NCI-H1694 treated with DMSO at 0.1 percent for 48 hours (cell line): ENCODE data around the gene PDCD7.
A peak's percentile ranks its signal among the peaks of the same experiment; 100 is the strongest.
"Not testable (repeated sequence)": the region's sequence is repeated elsewhere in the genome, so short reads cannot be mapped to it uniquely, and the experiment has no call there.

ENCODE experiments used
- DNase-seq: peaks from one replicate; lab custom pipeline; 2025; lab: John Stamatoyannopoulos, UW

The PDCD7 gene, protein sequence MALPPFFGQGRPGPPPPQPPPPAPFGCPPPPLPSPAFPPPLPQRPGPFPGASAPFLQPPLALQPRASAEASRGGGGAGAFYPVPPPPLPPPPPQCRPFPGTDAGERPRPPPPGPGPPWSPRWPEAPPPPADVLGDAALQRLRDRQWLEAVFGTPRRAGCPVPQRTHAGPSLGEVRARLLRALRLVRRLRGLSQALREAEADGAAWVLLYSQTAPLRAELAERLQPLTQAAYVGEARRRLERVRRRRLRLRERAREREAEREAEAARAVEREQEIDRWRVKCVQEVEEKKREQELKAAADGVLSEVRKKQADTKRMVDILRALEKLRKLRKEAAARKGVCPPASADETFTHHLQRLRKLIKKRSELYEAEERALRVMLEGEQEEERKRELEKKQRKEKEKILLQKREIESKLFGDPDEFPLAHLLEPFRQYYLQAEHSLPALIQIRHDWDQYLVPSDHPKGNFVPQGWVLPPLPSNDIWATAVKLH

DNA sequence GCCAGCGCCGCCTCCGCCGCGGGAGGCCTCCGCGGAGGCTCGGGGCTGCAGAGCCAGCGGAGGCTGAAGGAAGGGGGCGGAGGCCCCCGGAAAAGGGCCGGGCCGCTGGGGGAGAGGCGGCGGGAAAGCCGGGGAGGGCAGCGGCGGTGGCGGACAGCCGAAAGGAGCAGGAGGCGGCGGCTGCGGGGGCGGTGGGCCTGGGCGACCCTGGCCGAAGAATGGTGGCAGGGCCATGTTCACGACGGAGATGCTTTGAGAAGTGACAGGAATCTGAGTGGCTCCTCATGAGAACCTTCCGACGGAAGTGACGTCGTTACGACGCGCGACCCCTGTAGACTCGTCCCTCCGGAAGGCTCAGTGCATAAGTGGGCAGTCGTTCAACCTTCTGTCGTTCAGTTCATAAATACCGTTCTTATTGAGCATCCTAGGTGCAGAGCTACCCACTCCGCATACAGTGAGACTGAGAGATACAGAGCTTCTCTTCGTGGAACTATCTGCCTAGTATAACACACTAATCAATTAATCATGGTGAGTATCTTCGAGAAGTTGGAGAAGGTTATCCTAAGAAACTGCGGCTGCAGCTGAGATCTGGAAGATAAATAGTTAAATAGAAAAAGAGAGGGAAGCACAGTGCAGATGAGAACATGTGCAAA is at the start of gene PDCD7:
Gene PDCD7 (minus strand): TSS at position 261 of the 653 bp plus-strand sequence. CDS start 27 bp downstream, at position 234.
- peak; percentile 90 for DNase-seq

- no peak for DNase-seq
Measured at GRCh38 chr15:65182538-65182937, 48.9 kb upstream of the PDCD7 start.

GRCh38 chr15:65181582-65182353 is 48.2 kb upstream of the PDCD7 start:
- DNase-seq, result not testable (repeated sequence)

DNA sequence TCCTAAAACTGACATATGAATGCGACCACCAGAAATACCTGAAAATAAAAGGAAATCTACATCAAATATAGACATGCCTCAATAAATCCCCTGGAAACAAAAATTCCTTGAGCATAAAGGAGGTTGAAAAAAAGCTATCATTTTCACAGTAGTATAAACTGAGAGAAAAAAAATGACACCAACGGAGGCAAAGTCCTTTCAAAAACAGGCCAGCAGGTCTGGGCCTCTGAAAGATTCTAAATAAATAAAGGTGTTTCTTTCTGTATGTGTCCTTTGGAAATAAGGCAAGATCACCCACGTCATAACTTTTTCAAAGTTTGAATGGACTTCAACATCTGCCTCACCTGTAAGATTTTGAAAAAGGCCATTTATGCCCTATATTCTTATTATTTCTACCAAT is 46.6 kb upstream of the PDCD7 start:
- no peak for DNase-seq

DNA sequence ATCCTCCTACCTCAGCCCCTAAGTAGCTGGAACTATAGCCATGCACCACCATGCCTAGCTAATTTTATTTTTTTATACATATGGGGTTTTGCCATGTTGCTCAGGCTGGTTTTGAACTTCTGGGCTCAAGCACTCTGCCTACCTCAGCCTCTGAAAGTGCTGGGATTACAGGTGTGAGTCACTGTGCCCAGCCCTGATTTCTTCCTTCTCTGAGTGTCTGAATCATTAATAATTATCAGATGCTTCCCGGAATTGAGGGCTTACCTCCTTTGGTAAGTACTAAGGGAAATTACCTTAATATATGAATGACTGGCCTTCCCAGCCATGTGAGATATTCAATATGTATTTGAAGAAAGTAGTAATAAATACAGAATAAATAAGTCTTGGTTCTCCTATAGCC is 44.3 kb upstream of the PDCD7 start:
- no peak for DNase-seq

- DNase-seq, result no peak
Measured at GRCh38 chr15:65176056-65176455, 42.4 kb upstream of the PDCD7 start.

DNA sequence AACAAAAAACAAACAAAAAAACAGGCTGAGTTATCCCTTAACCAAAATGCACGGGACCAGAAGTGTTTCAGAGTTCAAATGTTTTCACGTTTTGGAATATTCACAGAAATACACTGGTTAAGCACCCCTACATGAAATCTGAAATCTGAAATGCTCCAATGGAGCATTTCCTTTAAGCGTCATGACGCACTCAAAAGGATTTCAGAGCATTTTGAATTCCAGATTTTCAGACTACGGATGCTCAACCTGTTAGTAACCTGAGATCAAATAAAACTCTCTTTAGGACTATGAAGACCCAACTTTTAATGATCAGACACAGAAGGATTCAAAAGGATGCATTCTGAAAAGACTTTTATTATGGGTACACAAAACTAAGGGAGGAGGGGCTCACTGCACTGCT is 41.9 kb upstream of the PDCD7 start:
- DNase-seq, result no peak

- DNase-seq, result no peak
Measured at GRCh38 chr15:65174509-65174908, 40.9 kb upstream of the PDCD7 start.

DNA sequence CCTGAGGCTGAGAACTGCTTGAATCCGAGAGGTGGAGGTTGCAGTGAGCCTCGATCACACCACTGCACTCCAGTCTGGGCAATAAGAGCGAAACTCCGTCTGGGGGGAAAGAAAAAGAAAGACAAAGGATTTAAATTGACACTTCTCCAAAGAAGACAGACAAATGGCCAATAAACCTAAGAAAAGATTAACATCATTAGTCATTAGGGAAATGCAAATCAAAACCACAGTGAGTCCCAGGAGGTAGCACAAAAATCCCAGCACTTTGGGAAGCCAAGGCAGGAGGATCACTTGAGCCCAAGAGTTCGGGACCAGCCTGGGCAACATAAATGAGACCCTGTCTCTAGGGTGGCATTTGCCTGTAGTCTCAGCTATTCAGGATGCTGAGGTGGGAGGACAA is 38.9 kb upstream of the PDCD7 start:
- no peak for DNase-seq

GRCh38 chr15:65171428-65171827 is 37.8 kb upstream of the PDCD7 start:
- DNase-seq, result no peak

- no peak for DNase-seq
Measured at GRCh38 chr15:65165875-65166274, 32.3 kb upstream of the PDCD7 start.

DNA sequence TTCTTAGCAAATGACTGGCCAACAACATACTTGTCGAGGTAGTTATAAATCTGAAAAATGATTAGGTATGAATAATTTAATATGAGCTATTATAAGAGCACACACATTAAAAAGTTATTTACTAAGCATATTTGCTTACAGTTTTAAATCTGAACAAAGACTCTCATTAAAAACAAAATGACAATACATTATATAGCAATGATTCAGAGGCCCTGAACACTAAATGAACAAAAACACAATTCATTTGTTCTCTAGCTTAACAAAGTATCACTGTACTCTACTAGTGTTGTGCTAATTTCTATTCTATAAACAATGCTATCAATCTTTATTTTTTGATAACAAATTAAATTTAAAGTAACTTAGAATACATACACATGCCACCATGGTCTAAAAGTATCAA is 30.5 kb upstream of the PDCD7 start:
- no peak for DNase-seq

DNA sequence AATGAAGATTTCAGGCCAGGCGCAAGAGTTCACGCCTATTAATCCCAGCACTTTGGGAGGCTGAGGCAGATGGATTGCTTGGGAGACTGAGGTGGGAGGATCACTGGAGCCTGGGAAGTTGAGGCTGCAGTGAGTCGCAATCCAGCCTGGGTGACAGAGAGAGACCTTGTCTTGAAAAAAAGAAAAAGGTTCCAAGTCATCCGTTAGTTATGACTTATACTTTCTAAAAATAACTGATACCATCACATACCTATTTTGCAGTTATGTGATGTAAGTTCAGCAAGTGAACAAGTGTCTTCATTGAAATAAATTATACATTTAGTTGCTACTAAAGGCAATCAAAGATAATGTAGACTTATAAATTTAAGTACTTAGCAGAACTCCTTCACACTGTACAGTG is 29.4 kb upstream of the PDCD7 start:
- no peak for DNase-seq

- no peak for DNase-seq
Measured at GRCh38 chr15:65156692-65157091, 23.1 kb upstream of the PDCD7 start.

DNA sequence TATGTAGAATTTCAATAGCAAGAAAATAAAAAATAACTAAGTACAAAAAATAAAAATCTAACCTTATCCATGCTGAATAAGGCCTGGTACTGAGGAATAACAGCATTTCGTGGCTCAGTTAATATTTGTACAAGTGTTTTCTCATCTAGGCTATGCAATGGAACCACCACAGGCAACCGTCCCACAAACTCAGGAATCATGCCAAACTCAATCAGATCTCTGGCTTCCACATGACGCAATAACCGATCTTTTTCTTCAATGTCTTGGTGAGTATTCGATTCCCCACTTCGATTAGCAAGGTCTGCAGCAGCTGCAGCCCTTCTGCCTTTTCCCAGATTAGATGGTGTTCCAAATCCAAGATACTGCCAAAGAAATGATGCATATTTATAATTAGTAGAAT is 21.1 kb upstream of the PDCD7 start:
- DNase-seq, result no peak

GRCh38 chr15:65147902-65148301 is 14.3 kb upstream of the PDCD7 start:
- no peak for DNase-seq

GRCh38 chr15:65146438-65146837 is 12.8 kb upstream of the PDCD7 start:
- no peak for DNase-seq

DNA sequence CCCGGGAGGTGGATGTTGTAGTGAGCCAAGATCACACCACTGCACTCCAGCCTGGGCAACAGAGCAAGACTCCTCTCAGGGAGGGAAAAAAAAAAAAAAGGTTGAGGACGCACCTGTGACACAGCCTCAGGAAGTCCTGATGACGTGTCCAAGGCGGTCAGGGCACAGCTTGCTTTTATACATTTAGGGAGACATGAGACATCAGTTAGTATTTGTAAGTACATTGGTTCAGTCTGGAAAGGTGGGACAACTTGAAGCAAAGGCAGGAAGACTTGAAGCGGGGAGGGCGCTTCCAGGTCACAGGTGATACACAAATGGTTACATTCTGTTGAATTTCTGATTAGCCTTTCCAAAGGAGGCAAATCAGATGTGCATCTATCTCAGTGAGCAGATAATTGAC is 5.0 kb upstream of the PDCD7 start:
- not testable (repeated sequence) for DNase-seq

GRCh38 chr15:65137893-65138292 is 4.3 kb upstream of the PDCD7 start:
- not testable (repeated sequence) for DNase-seq

DNA sequence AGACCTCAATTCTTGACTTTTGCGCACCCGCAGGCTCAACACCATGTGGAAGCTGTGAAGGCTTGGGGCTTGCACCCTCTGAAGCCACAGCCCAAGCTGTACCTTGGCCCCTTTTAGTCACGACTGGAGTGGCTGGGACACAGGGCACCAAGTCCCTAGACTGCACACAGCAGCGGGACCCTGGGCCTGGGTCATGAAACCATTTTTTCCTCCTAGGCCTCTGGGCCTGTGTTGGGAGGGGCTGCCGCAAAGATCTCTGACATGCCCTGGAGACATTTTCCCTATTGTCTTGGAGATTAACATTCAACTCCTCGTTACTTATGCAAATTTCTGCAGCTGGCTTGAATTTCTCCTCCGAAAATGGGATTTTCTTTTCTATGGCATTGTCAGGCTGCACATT is 3.5 kb upstream of the PDCD7 start:
- not testable (repeated sequence) for DNase-seq

GRCh38 chr15:65134538-65134937 is 930 bp upstream of the PDCD7 start:
- DNase-seq, result no peak

DNA sequence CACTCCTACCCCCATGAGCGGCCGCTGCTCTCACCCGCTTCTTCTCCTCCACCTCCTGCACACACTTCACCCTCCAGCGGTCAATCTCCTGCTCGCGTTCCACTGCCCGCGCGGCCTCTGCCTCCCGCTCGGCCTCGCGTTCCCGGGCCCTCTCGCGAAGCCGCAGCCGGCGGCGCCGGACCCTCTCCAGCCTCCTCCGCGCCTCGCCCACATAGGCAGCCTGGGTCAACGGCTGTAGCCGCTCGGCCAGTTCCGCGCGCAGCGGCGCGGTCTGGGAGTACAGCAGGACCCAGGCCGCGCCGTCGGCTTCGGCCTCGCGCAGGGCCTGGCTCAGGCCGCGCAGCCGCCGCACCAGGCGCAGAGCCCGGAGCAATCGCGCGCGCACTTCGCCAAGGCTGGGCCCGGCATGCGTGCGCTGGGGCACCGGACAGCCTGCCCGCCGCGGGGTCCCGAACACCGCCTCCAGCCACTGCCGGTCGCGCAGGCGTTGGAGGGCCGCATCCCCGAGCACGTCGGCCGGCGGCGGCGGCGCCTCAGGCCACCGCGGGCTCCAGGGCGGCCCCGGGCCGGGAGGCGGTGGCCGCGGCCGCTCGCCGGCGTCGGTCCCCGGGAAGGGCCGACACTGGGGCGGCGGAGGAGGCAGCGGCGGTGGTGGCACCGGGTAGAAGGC is 595 bp downstream of the PDCD7 start:
- DNase-seq, result no peak
